Tibial artery (tissue), 4 donors: ENCODE measurements around the gene PRR32.

Experiments used
- DNase-seq, 2 donors: peaks; one replicate each; pipeline ENCODE4 v3.0.0-alpha.2; 2019
- H3K27ac ChIP-seq, 2 donors: fragments of 200-600 bp; sonication (generic) in 1 of 2; 1 replicate in 1 of 2; 2 replicates in 1 of 2; pipeline ENCODE4 v1.5.1; 2018 to 2019; ENCODE audit warnings: mild to moderate bottlenecking in 1 of 2
- H3K27me3 ChIP-seq, 2 donors: fragments of 200-600 bp; sonication (generic) in 1 of 2; one replicate each; pipeline versions ENCODE4 v1.5.1 to v1.6.0; 2016 to 2019
- H3K36me3 ChIP-seq, 3 donors: fragments of 200-600 bp; sonication (generic) in 2 of 3; one replicate each; pipeline ENCODE4 v1.5.1; 2016 to 2019; ENCODE audit warnings: mild to moderate bottlenecking in 2 of 3
- H3K4me1 ChIP-seq, 4 donors: fragments of 200-600 bp; sonication (generic) in 2 of 4; 1 replicate in 3 of 4; 2 replicates in 1 of 4; pipeline ENCODE4 v1.5.1; 2016 to 2019
- H3K4me3 ChIP-seq, 2 donors: fragments of 200-600 bp; sonication (generic) in 1 of 2; 1 replicate in 1 of 2; 2 replicates in 1 of 2; pipeline ENCODE4 v1.5.1; 2018 to 2019; ENCODE audit warnings: mild to moderate bottlenecking in 2 of 2
- H3K9me3 ChIP-seq, 3 donors: fragments of 200-600 bp; sonication (generic) in 1 of 3; one replicate each; pipeline ENCODE4 v1.5.1; 2016 to 2019
- intact Hi-C: fragments of 100-400 bp; cut with DNase I; formaldehyde crosslinking; loops from one replicate; pipeline ENCODE4 v1.15.0; 2023; ENCODE audit warnings: low total_unique reads
- TF ChIP-seq, protein P1 (sequence below), 2 experiments: fragments of 200-600 bp in 1 of 2; fragments of 450-650 bp in 1 of 2; IDR thresholded peaks; one replicate each; pipeline ENCODE4 v1.5.1; 2017 to 2019; ENCODE audit warnings: antibody characterized with exemption in 2 of 2, mild to moderate bottlenecking in 1 of 2, moderate library complexity in 1 of 2

PRR32 gene

DNA sequence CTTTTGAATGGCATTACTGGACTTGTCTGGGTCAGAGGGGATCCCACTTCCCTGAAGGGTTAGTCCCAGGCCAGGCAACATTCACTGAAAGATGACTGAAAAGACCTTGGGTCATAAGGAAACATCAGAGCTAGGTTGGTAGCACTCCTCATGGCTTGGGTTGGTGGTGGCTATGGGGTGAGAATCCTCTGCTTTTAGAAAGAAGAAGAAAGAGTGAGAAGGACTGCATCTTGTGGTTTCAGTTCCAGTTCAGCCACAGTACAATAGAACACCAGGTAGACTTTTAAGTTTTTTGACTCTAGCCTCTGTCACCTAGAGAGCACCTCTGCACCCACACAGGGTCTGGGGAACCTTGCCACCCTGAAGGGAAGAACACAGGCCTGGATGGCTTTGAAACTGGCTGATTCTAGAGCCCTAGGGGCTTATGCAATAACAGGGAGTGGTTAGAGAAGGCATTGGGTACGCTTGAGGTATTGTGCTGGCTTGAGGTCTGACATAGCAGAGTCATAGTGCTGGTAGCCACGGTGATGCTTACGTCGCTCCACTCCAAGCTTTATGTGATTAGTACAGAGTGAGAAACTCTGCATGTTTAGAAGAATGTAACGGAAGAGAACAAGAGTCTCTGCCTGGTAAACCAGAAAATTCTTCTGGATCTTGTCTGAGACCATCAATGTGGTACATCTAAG is 36.5 kb downstream of the PRR32 start:
- no peaks in the 10 kb centered on the region for H3K27me3 ChIP-seq
- no peak overlapping the region for H3K4me3 ChIP-seq
- intact Hi-C loops: no loop called here
- H3K36me3 ChIP-seq: no peaks in the 10 kb centered on the region
- no peak for DNase-seq
- H3K9me3 ChIP-seq: no peaks in the 10 kb centered on the region
- H3K4me1 ChIP-seq: no peaks in the 10 kb centered on the region
- TF ChIP-seq, protein P1, sequence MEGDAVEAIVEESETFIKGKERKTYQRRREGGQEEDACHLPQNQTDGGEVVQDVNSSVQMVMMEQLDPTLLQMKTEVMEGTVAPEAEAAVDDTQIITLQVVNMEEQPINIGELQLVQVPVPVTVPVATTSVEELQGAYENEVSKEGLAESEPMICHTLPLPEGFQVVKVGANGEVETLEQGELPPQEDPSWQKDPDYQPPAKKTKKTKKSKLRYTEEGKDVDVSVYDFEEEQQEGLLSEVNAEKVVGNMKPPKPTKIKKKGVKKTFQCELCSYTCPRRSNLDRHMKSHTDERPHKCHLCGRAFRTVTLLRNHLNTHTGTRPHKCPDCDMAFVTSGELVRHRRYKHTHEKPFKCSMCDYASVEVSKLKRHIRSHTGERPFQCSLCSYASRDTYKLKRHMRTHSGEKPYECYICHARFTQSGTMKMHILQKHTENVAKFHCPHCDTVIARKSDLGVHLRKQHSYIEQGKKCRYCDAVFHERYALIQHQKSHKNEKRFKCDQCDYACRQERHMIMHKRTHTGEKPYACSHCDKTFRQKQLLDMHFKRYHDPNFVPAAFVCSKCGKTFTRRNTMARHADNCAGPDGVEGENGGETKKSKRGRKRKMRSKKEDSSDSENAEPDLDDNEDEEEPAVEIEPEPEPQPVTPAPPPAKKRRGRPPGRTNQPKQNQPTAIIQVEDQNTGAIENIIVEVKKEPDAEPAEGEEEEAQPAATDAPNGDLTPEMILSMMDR (IDR thresholded peaks at IDR 0.05): no peak
- H3K27ac ChIP-seq: no peak overlapping the region
